Osteoblast (primary cell): ENCODE results near the gene CEBPA. TPM values are rescaled to one million over a fixed set of nuclear protein-coding genes. Genes with fewer than 3 reads are reported as not detected.

Source experiments
- DNase-seq: peaks from one replicate; pipeline ENCODE4 v3.0.0; 2011; ENCODE audit warnings: low spot score, mixed read lengths; ENCODE audit not compliant: insufficient read length; ENCODE audit errors: missing footprints
- H2AFZ ChIP-seq: 2 replicates; pipeline ENCODE4 v1.6.0; 2011; ENCODE audit warnings: mild to moderate bottlenecking, low read length
- H3K27ac ChIP-seq: 2 replicates; pipeline ENCODE4 v1.5.1; 2011; ENCODE audit warnings: mild to moderate bottlenecking, low read depth, low read length, moderate library complexity
- H3K27me3 ChIP-seq: 2 replicates; pipeline ENCODE4 v1.6.0; 2012; ENCODE audit warnings: mild to moderate bottlenecking, control low read depth, inconsistent platforms, low read length, moderate library complexity; ENCODE audit not compliant: insufficient read depth
- H3K36me3 ChIP-seq: 2 replicates; pipeline ENCODE4 v1.5.1; 2011; ENCODE audit warnings: mild to moderate bottlenecking, low read length, control low read depth, moderate library complexity; ENCODE audit not compliant: insufficient read depth
- H3K4me1 ChIP-seq: 2 replicates; pipeline ENCODE4 v1.5.1; 2011; ENCODE audit warnings: mild to moderate bottlenecking, low read length, control low read depth, moderate library complexity; ENCODE audit not compliant: insufficient read depth
- H3K4me2 ChIP-seq: 2 replicates; pipeline ENCODE4 v1.6.0; 2011; ENCODE audit warnings: mild to moderate bottlenecking, low read length; ENCODE audit not compliant: insufficient read depth
- H3K4me3 ChIP-seq: fragments of 200-600 bp; sonication (generic); 3 replicates; pipeline ENCODE4 v1.5.1; 2012; ENCODE audit warnings: mild to moderate bottlenecking, low read length, inconsistent platforms; ENCODE audit not compliant: insufficient read depth
- H3K79me2 ChIP-seq: 2 replicates; pipeline ENCODE4 v1.6.0; 2012; ENCODE audit warnings: mild to moderate bottlenecking, low read length, control low read depth, inconsistent platforms; ENCODE audit not compliant: insufficient read depth
- H3K9me3 ChIP-seq: 2 replicates; pipeline ENCODE4 v1.5.1; 2011; ENCODE audit warnings: low read depth, low read length, control low read depth
- H4K20me1 ChIP-seq: 2 replicates; pipeline ENCODE4 v1.6.0; 2012; ENCODE audit warnings: mild to moderate bottlenecking, low read length, control low read depth; ENCODE audit not compliant: insufficient read depth
- total RNA-seq: library from RNA; depleted of rRNA; stranded (reverse); fragments of >200 nt; gene quantifications from 2 replicates; pipeline ENCODE4 v1.2.3, GENCODE V29; 2012
- TF ChIP-seq, protein P1 (sequence below): IDR thresholded peaks from 2 replicates; pipeline ENCODE4 v1.5.1; 2011; ENCODE audit warnings: mild to moderate bottlenecking, low read depth, low read length, moderate library complexity; ENCODE audit errors: extremely low read depth

The CEBPA gene
- total RNA-seq, 1 donor = 3.6 TPM

DNA sequence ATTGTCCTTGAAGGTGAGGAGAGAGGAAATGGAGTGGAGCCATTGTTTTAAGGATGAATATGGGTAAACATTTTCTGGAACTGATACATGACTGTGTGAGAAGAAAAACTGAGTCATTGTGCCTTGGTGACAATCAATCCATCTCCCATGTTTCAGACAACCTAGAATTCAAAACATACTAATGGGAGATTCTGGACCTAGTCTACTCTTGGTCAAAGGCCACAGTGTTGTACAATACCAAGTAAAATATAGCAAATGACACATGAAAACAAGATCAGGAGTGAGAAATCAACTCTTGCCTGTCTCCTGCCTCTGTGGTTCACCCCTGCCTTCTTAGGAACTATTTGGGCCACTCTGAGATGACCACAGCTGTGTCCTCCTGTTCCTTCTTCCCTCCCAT lies 13.1 kb downstream of the CEBPA start:
- Histone ChIP-seq H3K36me3 (no peaks in the 10 kb centered on the region), H2AFZ (no peak overlapping the region), H3K27ac (no peak overlapping the region), H3K79me2 (no peaks in the 10 kb centered on the region), H3K27me3 (peaks cover 3% of the 10 kb centered on the region), H3K4me3 (no peak overlapping the region), H4K20me1 (no peaks in the 10 kb centered on the region), H3K9me3 (peaks cover 10% of the 10 kb centered on the region), H3K4me1 (peaks cover 12% of the 10 kb centered on the region), H3K4me2 (no peak overlapping the region)
- TF ChIP-seq, protein P1, sequence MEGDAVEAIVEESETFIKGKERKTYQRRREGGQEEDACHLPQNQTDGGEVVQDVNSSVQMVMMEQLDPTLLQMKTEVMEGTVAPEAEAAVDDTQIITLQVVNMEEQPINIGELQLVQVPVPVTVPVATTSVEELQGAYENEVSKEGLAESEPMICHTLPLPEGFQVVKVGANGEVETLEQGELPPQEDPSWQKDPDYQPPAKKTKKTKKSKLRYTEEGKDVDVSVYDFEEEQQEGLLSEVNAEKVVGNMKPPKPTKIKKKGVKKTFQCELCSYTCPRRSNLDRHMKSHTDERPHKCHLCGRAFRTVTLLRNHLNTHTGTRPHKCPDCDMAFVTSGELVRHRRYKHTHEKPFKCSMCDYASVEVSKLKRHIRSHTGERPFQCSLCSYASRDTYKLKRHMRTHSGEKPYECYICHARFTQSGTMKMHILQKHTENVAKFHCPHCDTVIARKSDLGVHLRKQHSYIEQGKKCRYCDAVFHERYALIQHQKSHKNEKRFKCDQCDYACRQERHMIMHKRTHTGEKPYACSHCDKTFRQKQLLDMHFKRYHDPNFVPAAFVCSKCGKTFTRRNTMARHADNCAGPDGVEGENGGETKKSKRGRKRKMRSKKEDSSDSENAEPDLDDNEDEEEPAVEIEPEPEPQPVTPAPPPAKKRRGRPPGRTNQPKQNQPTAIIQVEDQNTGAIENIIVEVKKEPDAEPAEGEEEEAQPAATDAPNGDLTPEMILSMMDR = no peak
- peak; percentile 37 for DNase-seq

DNA sequence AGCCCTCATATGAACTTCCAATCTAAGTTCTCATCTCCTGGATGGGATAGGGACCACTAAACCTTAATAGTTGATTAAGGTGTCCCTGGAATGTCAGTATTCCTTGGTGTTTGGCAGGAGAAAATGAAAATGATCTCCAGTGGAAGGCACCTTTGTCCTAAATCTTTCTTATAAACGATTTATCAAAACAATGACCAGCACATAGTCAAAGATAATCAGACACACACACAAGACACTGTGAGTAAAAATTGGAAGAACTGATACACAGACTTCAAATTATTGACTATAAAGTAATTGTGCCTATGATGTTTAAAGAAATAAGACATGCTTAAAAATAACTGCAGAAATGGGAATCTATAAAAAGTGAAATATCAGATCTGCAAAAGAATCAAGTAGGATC lies 13.7 kb downstream of the CEBPA start:
- H3K4me2 ChIP-seq = no peak overlapping the region
- no peaks in the 10 kb centered on the region for H4K20me1 ChIP-seq
- peaks cover 3% of the 10 kb centered on the region for H3K27me3 ChIP-seq
- H3K4me3 ChIP-seq = no peak overlapping the region
- no peak for DNase-seq
- H3K79me2 ChIP-seq = no peaks in the 10 kb centered on the region
- H3K4me1 ChIP-seq = peaks cover 11% of the 10 kb centered on the region
- H3K9me3 ChIP-seq = peaks cover 10% of the 10 kb centered on the region
- no peak overlapping the region for H3K27ac ChIP-seq
- TF ChIP-seq, protein P1 = no peak
- H2AFZ ChIP-seq = no peak overlapping the region
- no peaks in the 10 kb centered on the region for H3K36me3 ChIP-seq

DNA sequence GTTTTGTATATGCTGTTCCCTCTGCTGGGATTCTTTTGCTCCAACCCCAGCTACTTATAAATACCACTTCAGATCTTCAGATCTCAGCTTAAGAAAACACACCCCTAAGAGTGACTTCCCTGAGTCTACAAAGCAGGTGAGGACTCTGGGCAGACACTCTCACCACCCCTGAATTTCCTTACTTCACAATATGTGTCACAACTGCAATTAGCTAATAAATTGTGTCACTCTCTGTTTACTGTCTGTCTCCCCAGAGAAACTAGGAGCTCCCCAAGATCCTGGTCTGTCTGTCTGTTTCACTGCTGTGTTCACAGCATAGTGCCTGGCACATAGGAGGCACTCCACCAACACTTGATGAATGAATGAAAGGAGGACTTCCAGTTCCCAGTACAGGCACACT lies 14.4 kb downstream of the CEBPA start:
- no peaks in the 10 kb centered on the region for H4K20me1 ChIP-seq
- H3K4me1 ChIP-seq = peaks cover 3% of the 10 kb centered on the region
- no peak overlapping the region for H2AFZ ChIP-seq
- peak; percentile 26 for DNase-seq
- no peaks in the 10 kb centered on the region for H3K79me2 ChIP-seq
- H3K27me3 ChIP-seq = peaks cover 3% of the 10 kb centered on the region
- H3K4me3 ChIP-seq = no peak overlapping the region
- H3K9me3 ChIP-seq = peaks cover 10% of the 10 kb centered on the region
- H3K4me2 ChIP-seq = no peak overlapping the region
- no peaks in the 10 kb centered on the region for H3K36me3 ChIP-seq
- no peak overlapping the region for H3K27ac ChIP-seq
- TF ChIP-seq, protein P1 = no peak

DNA sequence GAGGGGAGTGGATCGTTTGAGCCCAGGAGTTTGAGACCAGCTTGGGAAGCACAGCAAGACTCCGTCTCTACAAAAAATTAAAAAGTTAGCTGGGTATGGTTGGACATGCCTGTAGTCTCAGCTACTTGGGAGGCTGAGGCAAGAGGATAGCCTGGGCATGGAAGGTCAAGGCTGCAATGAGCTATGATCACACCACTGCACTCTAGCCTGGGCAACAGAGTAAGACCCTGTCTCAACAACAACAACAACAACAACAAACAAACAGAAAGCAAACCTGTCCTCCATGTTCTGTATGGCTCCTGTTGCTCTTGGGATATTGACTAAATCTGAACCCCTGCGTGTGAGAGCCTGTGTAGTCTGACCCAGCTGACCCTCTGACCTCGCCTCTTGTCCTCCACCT lies 14.9 kb downstream of the CEBPA start:
- H3K4me3 ChIP-seq = no peak overlapping the region

More for the DNA sequence above, 14.9 kb downstream of the CEBPA start:
- peaks cover 10% of the 10 kb centered on the region for H3K9me3 ChIP-seq
- H4K20me1 ChIP-seq = no peaks in the 10 kb centered on the region
- DNase-seq = peak; percentile 6
- H3K36me3 ChIP-seq = no peaks in the 10 kb centered on the region
- H3K27me3 ChIP-seq = peaks cover 3% of the 10 kb centered on the region
- no peak overlapping the region for H2AFZ ChIP-seq
- no peak overlapping the region for H3K27ac ChIP-seq
- peaks cover 4% of the 10 kb centered on the region for H3K4me1 ChIP-seq
- TF ChIP-seq, protein P1 = no peak
- H3K4me2 ChIP-seq = no peak overlapping the region
- H3K79me2 ChIP-seq = no peaks in the 10 kb centered on the region
